22Rv1 (cell line): Measurements from ENCODE around the gene CNRIP1.

Source experiments
- H3K27ac ChIP-seq: fragments of 450-650 bp; 2 replicates; pipeline ENCODE4 v1.5.1; 2017
- ZFX ChIP-seq: fragments of 450-650 bp; IDR thresholded peaks from 2 replicates; pipeline ENCODE4 v1.6.1; 2017; ENCODE audit warnings: antibody characterized with exemption, borderline replicate concordance
- TF ChIP-seq, protein P1 (sequence below): fragments of 450-650 bp; IDR thresholded peaks from 2 replicates; pipeline ENCODE4 v1.5.1; 2017; ENCODE audit warnings: mild to moderate bottlenecking

CNRIP1 gene

GRCh38 chr2:68244456-68244855 lies 75.3 kb downstream of the CNRIP1 start:
- no peak overlapping the region for H3K27ac ChIP-seq
- TF ChIP-seq, protein P1, sequence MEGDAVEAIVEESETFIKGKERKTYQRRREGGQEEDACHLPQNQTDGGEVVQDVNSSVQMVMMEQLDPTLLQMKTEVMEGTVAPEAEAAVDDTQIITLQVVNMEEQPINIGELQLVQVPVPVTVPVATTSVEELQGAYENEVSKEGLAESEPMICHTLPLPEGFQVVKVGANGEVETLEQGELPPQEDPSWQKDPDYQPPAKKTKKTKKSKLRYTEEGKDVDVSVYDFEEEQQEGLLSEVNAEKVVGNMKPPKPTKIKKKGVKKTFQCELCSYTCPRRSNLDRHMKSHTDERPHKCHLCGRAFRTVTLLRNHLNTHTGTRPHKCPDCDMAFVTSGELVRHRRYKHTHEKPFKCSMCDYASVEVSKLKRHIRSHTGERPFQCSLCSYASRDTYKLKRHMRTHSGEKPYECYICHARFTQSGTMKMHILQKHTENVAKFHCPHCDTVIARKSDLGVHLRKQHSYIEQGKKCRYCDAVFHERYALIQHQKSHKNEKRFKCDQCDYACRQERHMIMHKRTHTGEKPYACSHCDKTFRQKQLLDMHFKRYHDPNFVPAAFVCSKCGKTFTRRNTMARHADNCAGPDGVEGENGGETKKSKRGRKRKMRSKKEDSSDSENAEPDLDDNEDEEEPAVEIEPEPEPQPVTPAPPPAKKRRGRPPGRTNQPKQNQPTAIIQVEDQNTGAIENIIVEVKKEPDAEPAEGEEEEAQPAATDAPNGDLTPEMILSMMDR, result no peak
- TF ChIP-seq ZFX, result no peak
